Ovary (tissue), 3 donors: Measurements from ENCODE around the gene CELF3.

Experiments
- EP300 ChIP-seq: sonication (generic); formaldehyde crosslinking; IDR thresholded peaks from one replicate; pipeline ENCODE4 v1.6.1; 2017; ENCODE audit warnings: antibody characterized with exemption
- POLR2A ChIP-seq: fragments of 450-650 bp; IDR thresholded peaks from one replicate; pipeline ENCODE4 v1.6.1; 2017; ENCODE audit warnings: antibody characterized with exemption, mild to moderate bottlenecking, moderate library complexity
- TF ChIP-seq, protein P1 (sequence below), 3 donors: fragments of 450-650 bp in 2 of 3; fragments of 200-600 bp in 1 of 3; IDR thresholded peaks; one replicate each; pipeline versions ENCODE4 v1.5.1 to v1.8.0; 2016 to 2022; ENCODE audit warnings: antibody characterized with exemption in 3 of 3, mild to moderate bottlenecking in 1 of 3
- donor health status: DM: no; HTN: no; CAD: no.

DNA sequence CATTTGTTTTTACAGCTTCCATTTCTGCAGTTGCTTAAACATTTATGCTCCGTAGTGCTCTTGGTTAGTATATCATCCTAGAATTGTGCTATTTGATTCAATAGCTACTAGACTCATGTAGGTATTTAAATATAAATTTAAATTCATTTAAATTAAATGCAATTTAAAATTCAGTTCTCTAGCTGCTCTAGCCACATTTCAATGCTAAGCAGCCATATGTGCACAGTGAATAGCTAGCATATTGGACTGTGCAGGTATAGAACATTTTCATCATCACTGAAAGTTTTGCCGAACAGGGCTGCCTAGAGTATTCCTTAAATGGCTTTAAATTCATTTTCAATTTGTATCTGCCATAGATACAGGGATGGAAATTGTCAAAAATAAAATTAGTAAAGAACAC is 32.5 kb downstream of the CELF3 start:
- TF ChIP-seq EP300: no peak
- TF ChIP-seq, protein P1, sequence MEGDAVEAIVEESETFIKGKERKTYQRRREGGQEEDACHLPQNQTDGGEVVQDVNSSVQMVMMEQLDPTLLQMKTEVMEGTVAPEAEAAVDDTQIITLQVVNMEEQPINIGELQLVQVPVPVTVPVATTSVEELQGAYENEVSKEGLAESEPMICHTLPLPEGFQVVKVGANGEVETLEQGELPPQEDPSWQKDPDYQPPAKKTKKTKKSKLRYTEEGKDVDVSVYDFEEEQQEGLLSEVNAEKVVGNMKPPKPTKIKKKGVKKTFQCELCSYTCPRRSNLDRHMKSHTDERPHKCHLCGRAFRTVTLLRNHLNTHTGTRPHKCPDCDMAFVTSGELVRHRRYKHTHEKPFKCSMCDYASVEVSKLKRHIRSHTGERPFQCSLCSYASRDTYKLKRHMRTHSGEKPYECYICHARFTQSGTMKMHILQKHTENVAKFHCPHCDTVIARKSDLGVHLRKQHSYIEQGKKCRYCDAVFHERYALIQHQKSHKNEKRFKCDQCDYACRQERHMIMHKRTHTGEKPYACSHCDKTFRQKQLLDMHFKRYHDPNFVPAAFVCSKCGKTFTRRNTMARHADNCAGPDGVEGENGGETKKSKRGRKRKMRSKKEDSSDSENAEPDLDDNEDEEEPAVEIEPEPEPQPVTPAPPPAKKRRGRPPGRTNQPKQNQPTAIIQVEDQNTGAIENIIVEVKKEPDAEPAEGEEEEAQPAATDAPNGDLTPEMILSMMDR (IDR thresholded peaks at IDR 0.05): no peak
- TF ChIP-seq POLR2A: no peak
